ENCODE measurements around the gene HAGH.

HAGH gene

DNA sequence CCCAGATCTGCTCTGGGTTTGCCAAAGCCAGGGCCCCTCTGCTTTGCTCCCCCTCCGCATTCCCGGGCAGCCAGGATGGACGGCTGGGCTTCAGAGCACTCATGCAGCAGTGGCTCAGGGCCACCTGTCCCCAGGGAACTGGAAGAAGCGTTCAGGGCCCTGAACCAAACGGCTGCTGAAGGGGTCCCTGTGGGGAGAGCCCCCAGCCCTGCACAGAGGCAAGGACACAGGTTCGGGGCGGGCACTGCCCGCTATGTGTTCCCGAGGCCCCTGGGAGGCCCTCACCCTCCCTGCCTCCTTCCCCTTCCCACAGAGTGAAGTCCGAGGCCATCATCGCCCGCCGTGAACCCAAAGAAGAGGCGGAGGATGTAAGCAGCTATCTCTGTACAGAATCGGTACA, 65.7 kb downstream of the HAGH start:
- Histone ChIP-seq H3K36me3 (ENCODE audit: control insufficient read depth, insufficient read depth, low read length) (peaks cover 43% of the 10 kb centered on the region), H3K27me3 (replicated peaks; ENCODE audit: control insufficient read depth, insufficient read depth, low read length) (no peaks in the 10 kb centered on the region), H3K4me3 (replicated peaks; ENCODE audit: low read depth, low read length) (no peak overlapping the region)
- TF ChIP-seq, protein P1, sequence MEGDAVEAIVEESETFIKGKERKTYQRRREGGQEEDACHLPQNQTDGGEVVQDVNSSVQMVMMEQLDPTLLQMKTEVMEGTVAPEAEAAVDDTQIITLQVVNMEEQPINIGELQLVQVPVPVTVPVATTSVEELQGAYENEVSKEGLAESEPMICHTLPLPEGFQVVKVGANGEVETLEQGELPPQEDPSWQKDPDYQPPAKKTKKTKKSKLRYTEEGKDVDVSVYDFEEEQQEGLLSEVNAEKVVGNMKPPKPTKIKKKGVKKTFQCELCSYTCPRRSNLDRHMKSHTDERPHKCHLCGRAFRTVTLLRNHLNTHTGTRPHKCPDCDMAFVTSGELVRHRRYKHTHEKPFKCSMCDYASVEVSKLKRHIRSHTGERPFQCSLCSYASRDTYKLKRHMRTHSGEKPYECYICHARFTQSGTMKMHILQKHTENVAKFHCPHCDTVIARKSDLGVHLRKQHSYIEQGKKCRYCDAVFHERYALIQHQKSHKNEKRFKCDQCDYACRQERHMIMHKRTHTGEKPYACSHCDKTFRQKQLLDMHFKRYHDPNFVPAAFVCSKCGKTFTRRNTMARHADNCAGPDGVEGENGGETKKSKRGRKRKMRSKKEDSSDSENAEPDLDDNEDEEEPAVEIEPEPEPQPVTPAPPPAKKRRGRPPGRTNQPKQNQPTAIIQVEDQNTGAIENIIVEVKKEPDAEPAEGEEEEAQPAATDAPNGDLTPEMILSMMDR (IDR thresholded peaks at IDR 0.05; ENCODE audit: insufficient read depth, low read length, poor library complexity, severe bottlenecking): no peak
- DNase-seq (ENCODE audit: extremely low read depth, insufficient read length): no peak

DNA sequence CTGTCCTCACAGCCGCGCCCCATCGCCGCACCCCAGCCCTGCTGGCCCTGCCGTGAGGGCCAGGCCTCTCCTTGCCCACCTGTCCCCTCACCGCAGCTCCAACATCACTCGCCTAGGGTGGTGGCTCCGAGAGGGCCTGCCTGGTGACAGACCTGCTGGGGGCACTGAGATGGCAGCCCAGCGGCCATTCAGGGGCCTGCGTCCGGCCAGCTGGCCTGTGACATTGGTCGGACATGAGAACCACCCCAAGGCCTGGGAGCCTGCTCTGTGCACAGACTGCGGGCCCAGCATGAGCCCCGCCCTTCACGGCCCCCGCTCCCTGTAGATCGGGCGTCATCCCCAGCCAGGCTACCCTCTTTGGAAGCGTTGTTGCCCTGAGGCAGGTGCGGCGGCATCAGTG, 67.1 kb downstream of the HAGH start:
- Histone ChIP-seq H3K4me3 (replicated peaks; ENCODE audit: low read depth, low read length) (no peak overlapping the region), H3K36me3 (ENCODE audit: control insufficient read depth, insufficient read depth, low read length) (peaks cover 32% of the 10 kb centered on the region), H3K27me3 (replicated peaks; ENCODE audit: control insufficient read depth, insufficient read depth, low read length) (no peaks in the 10 kb centered on the region)
- TF ChIP-seq, protein P1 (IDR thresholded peaks at IDR 0.05; ENCODE audit: insufficient read depth, low read length, poor library complexity, severe bottlenecking): no peak
- no peak for DNase-seq (ENCODE audit: extremely low read depth, insufficient read length)

DNA sequence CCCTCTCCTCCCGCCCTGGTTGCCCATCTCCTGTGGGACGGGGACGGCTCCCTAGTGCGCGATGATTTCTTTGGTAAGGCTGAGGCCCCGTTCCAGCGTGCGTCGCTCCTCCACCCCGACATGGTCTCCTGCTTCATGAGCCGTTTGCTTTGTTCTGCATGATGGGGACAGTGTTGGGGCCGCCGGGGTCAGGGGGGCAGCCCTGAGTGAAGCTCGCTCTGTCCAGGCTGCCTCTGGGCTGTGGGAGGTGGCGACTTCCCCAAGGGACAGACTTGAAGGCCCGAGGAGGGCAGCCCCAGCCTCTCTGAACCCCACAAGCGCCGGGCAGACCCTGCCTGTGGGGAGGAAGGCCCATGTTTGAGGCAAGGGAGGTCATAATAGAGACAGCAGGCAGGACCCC, 67.7 kb downstream of the HAGH start:
- no peak for DNase-seq (ENCODE audit: extremely low read depth, insufficient read length)
- Histone ChIP-seq H3K36me3 (ENCODE audit: control insufficient read depth, insufficient read depth, low read length) (peaks cover 28% of the 10 kb centered on the region), H3K27me3 (replicated peaks; ENCODE audit: control insufficient read depth, insufficient read depth, low read length) (no peaks in the 10 kb centered on the region), H3K4me3 (replicated peaks; ENCODE audit: low read depth, low read length) (no peak overlapping the region)
- TF ChIP-seq, protein P1 (IDR thresholded peaks at IDR 0.05; ENCODE audit: insufficient read depth, low read length, poor library complexity, severe bottlenecking): no peak

DNA sequence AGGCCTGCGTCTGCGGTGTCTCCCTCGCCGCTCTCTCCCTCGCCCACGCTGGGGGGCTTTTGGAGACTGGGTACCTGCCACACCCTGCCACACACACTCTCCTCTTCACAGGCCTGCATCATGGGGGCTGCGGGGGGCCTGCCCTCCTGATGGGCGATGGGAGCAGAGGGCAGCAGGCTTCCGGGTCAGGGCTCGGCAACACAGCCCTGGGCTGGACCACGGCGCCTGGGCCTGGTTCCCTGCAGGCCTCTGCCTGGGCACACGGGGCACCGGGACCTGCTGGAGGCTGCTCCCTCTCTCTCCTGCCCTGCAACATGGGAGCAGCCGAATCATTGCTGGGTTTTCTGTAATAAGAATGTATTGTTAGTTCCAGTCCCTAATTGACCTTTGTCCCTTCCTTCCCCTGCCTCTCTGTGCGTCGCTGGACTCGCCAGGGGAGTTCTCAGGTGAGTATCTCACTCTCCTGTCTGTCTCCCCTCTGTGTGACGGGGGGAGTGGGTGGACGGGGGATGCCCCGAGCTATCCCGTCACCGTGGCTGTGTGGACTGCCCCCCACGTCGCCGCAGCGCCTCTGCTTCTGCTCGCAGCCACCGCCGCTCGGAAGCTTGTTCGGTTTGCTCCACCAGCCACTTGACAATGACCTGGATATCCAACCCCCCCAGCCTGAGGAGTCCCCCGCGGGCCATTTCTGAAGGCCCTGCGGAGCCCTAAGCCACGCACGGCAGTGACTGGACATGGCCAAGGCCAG, 68.7 kb downstream of the HAGH start:
- no peaks in the 10 kb centered on the region for H3K27me3 ChIP-seq (replicated peaks; ENCODE audit: control insufficient read depth, insufficient read depth, low read length)
- TF ChIP-seq, protein P1 (IDR thresholded peaks at IDR 0.05; ENCODE audit: insufficient read depth, low read length, poor library complexity, severe bottlenecking): no peak

More for the DNA sequence above, 68.7 kb downstream of the HAGH start:
- no peak for DNase-seq (ENCODE audit: extremely low read depth, insufficient read length)
- Histone ChIP-seq H3K4me3 (replicated peaks; ENCODE audit: low read depth, low read length) (no peak overlapping the region), H3K36me3 (ENCODE audit: control insufficient read depth, insufficient read depth, low read length) (peaks cover 24% of the 10 kb centered on the region)
